Measurements from ENCODE around the gene NR4A2.

Gene NR4A2

GRCh38 chr2:156356014-156356754, 23.7 kb upstream of the NR4A2 start:
- H3K4me3 ChIP-seq (ENCODE audit: low read length): no peak overlapping the region
- TF ChIP-seq, protein P1, sequence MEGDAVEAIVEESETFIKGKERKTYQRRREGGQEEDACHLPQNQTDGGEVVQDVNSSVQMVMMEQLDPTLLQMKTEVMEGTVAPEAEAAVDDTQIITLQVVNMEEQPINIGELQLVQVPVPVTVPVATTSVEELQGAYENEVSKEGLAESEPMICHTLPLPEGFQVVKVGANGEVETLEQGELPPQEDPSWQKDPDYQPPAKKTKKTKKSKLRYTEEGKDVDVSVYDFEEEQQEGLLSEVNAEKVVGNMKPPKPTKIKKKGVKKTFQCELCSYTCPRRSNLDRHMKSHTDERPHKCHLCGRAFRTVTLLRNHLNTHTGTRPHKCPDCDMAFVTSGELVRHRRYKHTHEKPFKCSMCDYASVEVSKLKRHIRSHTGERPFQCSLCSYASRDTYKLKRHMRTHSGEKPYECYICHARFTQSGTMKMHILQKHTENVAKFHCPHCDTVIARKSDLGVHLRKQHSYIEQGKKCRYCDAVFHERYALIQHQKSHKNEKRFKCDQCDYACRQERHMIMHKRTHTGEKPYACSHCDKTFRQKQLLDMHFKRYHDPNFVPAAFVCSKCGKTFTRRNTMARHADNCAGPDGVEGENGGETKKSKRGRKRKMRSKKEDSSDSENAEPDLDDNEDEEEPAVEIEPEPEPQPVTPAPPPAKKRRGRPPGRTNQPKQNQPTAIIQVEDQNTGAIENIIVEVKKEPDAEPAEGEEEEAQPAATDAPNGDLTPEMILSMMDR (IDR thresholded peaks at IDR 0.05; ENCODE audit: insufficient read depth, low read depth, low read length, missing control alignments): no peak
- DNase-seq (ENCODE audit: low read depth): peak; percentile 83

- TF ChIP-seq, protein P1 (IDR thresholded peaks at IDR 0.05; ENCODE audit: insufficient read depth, low read depth, low read length, missing control alignments): no peak
- H3K4me3 ChIP-seq (ENCODE audit: low read length): no peak overlapping the region
- DNase-seq (ENCODE audit: low read depth): no peak
These were observed 20.4 kb upstream of the NR4A2 start for GRCh38 chr2:156352911-156353310.

GRCh38 chr2:156350374-156351142, 18.0 kb upstream of the NR4A2 start:
- TF ChIP-seq, protein P1 (IDR thresholded peaks at IDR 0.05; ENCODE audit: insufficient read depth, low read depth, low read length, missing control alignments): no peak
- no peak for DNase-seq (ENCODE audit: low read depth)
- no peak overlapping the region for H3K4me3 ChIP-seq (ENCODE audit: low read length)

- DNase-seq (ENCODE audit: low read depth): no peak
- TF ChIP-seq, protein P1 (IDR thresholded peaks at IDR 0.05; ENCODE audit: insufficient read depth, low read depth, low read length, missing control alignments): no peak
These were observed 17.1 kb upstream of the NR4A2 start for GRCh38 chr2:156349605-156350004.

DNA sequence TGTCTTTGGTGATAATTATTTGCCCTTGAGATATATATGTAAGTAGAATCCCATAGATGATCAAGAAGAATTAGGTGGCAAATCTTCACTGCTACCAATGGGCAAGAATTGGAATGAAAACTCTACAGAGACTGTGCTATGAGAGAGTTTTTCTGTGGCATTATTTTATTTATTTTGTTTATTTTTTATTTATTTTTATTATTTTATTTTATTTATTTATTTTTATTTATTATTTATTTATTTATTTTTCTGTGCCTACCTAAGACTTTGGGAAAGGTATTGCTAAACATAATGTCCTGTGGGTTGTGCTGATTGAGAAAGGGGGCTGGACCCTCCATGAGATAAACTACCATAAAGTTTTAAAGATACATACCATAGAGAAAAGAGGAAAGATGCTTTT, 16.6 kb upstream of the NR4A2 start:
- TF ChIP-seq, protein P1 (IDR thresholded peaks at IDR 0.05; ENCODE audit: insufficient read depth, low read depth, low read length, missing control alignments): no peak
- H3K4me3 ChIP-seq (ENCODE audit: low read length): no peak overlapping the region
- no peak for DNase-seq (ENCODE audit: low read depth)

More at GRCh38 chr2:156349605-156350004, 17.1 kb upstream of the NR4A2 start:
- H3K4me3 ChIP-seq (ENCODE audit: low read length): no peak overlapping the region

DNA sequence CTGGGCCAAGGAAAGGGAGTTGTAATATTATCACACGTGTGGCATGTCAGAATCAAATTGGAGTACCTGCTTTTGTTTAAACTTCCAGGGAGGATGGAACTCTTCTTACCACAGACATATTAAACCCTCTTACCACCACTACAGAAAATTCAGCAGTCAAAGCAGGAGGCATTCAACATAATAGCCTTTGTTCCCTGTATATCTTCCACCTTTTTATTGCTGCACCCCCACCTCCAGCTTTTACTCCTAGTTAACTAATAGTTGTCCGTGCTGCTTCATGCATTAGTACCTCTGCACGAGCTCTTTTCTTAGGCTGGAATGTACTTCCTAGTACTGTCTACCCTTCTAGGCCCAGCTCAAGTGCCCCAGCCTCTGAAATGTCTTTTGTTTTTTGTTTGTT, 14.9 kb upstream of the NR4A2 start:
- TF ChIP-seq, protein P1 (IDR thresholded peaks at IDR 0.05; ENCODE audit: insufficient read depth, low read depth, low read length, missing control alignments): no peak
- no peak for DNase-seq (ENCODE audit: low read depth)
- H3K4me3 ChIP-seq (ENCODE audit: low read length): no peak overlapping the region
